Measurements from ENCODE around the gene SOX13. TPM values are rescaled to one million over a fixed set of nuclear protein-coding genes. Genes with fewer than 3 reads are reported as not detected.

The SOX13 gene
- total and polyA plus RNA-seq, 2 of the 4 experiments (the other 2 are of a cell fraction), result 0.54 to 3.5 TPM

DNA sequence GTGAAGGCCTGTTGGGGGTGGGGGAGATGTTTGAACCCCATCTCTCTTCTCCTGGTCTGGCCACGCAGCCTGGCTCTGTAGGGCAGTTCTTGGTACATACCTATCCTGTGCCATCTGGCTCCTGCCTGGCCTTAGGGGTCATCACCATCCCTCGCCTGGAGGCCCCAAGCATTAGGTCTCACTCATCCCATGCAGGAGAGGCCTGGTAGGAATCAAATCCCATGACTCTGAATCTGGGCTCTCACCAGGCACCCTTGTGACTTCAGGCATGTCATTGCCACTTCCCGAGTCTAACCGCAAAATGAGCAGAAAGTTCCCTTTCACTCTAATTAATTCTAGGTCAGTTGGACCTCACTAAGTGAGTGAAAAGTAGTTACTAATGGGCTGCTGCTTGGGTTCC lies 41.7 kb downstream of the SOX13 start:
- Histone ChIP-seq H2AFZ (replicated peaks; ENCODE audit: low read length, poor library complexity) (no peak overlapping the region), H2BK20ac (ENCODE audit: low read depth, low read length) (no peak overlapping the region), H4K8ac (ENCODE audit: low read depth in 2 of 2, low read length in 2 of 2) (no peak overlapping the region), H4K91ac (ENCODE audit: insufficient read depth, low read depth, low read length) (no peak overlapping the region), H3K56ac (ENCODE audit: extremely low read depth, insufficient read depth, low read length) (no peak overlapping the region), H3K4me2 (ENCODE audit: low read depth, low read length) (no peak overlapping the region), H3K27me3 (ENCODE audit: control insufficient read depth, insufficient read depth, low read length) (no peaks in the 10 kb centered on the region), H2BK15ac (ENCODE audit: low read depth, low read length) (no peak overlapping the region), H3K79me1 (ENCODE audit: low read depth in 1 of 2, low read length in 2 of 2) (no peaks in the 10 kb centered on the region), H3K9ac (ENCODE audit: low read depth, low read length) (no peak overlapping the region), H3K4me3 (ENCODE audit: insufficient read depth, low read depth, low read length) (no peak overlapping the region), H3K23ac (ENCODE audit: low read depth, low read length) (no peak overlapping the region), H3K18ac (ENCODE audit: low read depth, low read length) (no peak overlapping the region), H2BK120ac (ENCODE audit: low read depth, low read length) (no peak overlapping the region), H3K36me3 (ENCODE audit: control insufficient read depth, insufficient read depth, low read length) (peaks cover 5% of the 10 kb centered on the region), H3K4ac (ENCODE audit: low read depth, low read length) (no peak overlapping the region; the same call in 1 of the 2 replicates), H3K14ac (replicated peaks; ENCODE audit: low read depth, low read length) (no peak overlapping the region), H2AK5ac (ENCODE audit: low read depth, low read length) (no peak overlapping the region), H4K20me1 (ENCODE audit: insufficient read depth, low read length) (no peaks in the 10 kb centered on the region; the same call in 1 of the 2 replicates), H3K9me3 (ENCODE audit: control insufficient read depth, insufficient read depth, low read length) (no peaks in the 10 kb centered on the region), H3K27ac (ENCODE audit: insufficient read depth, low read length) (no peak overlapping the region), H2BK5ac (ENCODE audit: low read depth, low read length, poor library complexity, severe bottlenecking) (no peak overlapping the region), H3K4me1 (ENCODE audit: control insufficient read depth, insufficient read depth, low read length) (peaks cover 8% of the 10 kb centered on the region; the same call in 1 of the 2 replicates), H2AK9ac (replicated peaks; ENCODE audit: low read depth, low read length, poor library complexity) (no peak overlapping the region), H4K5ac (ENCODE audit: low read depth, low read length) (no peak overlapping the region), H3K9me1 (ENCODE audit: insufficient read depth, low read length) (peaks cover 8% of the 10 kb centered on the region)
- dilution Hi-C loops (cut with HindIII; ENCODE audit: low sequenced_read_pairs, unreplicated experiment) (no loop called here), intact Hi-C loops (cut with micrococcal nuclease) (no loop called here), in situ Hi-C loops (cut with MboI; ENCODE audit: low sequenced_read_pairs) (no loop called here)
- ATAC-seq (ENCODE audit: low read depth), result no peak
- TF ChIP-seq CEBPB (IDR thresholded peaks at IDR 0.05; ENCODE audit: low read depth, low read length) (no peak), RCOR1 (IDR thresholded peaks at IDR 0.05; ENCODE audit: insufficient replicate concordance, low read length) (no peak), BHLHE40 (IDR thresholded peaks at IDR 0.05; ENCODE audit: low read depth, low read length) (no peak), RAD21 (IDR thresholded peaks at IDR 0.05; ENCODE audit: low read length) (no peak)
- TF ChIP-seq, protein P1, sequence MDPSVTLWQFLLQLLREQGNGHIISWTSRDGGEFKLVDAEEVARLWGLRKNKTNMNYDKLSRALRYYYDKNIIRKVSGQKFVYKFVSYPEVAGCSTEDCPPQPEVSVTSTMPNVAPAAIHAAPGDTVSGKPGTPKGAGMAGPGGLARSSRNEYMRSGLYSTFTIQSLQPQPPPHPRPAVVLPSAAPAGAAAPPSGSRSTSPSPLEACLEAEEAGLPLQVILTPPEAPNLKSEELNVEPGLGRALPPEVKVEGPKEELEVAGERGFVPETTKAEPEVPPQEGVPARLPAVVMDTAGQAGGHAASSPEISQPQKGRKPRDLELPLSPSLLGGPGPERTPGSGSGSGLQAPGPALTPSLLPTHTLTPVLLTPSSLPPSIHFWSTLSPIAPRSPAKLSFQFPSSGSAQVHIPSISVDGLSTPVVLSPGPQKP (IDR thresholded peaks at IDR 0.05; ENCODE audit: borderline replicate concordance, low read depth, low read length), result no peak
- TF ChIP-seq, protein P2, sequence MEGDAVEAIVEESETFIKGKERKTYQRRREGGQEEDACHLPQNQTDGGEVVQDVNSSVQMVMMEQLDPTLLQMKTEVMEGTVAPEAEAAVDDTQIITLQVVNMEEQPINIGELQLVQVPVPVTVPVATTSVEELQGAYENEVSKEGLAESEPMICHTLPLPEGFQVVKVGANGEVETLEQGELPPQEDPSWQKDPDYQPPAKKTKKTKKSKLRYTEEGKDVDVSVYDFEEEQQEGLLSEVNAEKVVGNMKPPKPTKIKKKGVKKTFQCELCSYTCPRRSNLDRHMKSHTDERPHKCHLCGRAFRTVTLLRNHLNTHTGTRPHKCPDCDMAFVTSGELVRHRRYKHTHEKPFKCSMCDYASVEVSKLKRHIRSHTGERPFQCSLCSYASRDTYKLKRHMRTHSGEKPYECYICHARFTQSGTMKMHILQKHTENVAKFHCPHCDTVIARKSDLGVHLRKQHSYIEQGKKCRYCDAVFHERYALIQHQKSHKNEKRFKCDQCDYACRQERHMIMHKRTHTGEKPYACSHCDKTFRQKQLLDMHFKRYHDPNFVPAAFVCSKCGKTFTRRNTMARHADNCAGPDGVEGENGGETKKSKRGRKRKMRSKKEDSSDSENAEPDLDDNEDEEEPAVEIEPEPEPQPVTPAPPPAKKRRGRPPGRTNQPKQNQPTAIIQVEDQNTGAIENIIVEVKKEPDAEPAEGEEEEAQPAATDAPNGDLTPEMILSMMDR (conservative IDR thresholded peaks at IDR 0.05; ENCODE audit: low read depth, low read length), result no peak
- no TSS peak for BruUV-seq (replicated peaks)
- CTCF ChIA-PET, result no interaction called here
- POLR2A ChIA-PET (ENCODE audit: unreplicated experiment), result no interaction called here
- DNase-seq, result no peak
- WGBS, 2 experiments (ENCODE audit: extremely low coverage in 2 of 2, insufficient read length in 1 of 2), result 100% methylated on average over 2 of the region's 4 CpGs; no CpG with 5 or more reads in 1 of the 2 experiments
